AG08396 (cell line): Measurements from ENCODE around the gene SCAF4.
"Not testable (repeated sequence)": the region's sequence is repeated elsewhere in the genome, so short reads cannot be mapped to it uniquely, and the experiment has no call there.

Experiments
- DNase-seq: peaks from one replicate; pipeline ENCODE4 v3.0.0; 2012; ENCODE audit warnings: low spot score, mixed read lengths

Gene SCAF4

DNA sequence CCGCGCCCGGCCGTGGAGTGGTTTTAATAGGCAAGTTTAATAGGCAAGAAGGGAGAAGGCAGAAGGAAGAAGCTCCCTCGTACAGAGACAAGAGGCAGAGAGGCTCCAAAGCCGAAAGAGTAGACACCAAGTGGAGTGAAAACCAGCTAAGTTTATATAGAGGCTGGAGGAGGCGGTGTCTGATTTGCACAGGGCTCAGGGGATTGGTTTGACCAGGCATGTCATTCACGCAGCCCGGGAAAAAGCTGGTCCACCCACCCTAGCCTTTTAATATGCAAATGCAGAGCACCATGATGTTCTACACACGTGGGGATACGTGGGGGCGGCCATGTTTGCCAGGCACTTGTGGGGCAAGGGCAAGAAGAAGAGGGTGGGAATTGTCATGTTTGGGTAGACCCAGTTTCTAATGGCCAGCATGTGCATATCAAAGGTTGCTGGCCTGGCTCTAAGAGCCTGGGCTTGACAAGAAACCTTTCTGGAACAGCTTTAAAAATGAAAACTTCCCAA is 90.4 kb downstream of the SCAF4 start:
- DNase-seq = no peak

DNA sequence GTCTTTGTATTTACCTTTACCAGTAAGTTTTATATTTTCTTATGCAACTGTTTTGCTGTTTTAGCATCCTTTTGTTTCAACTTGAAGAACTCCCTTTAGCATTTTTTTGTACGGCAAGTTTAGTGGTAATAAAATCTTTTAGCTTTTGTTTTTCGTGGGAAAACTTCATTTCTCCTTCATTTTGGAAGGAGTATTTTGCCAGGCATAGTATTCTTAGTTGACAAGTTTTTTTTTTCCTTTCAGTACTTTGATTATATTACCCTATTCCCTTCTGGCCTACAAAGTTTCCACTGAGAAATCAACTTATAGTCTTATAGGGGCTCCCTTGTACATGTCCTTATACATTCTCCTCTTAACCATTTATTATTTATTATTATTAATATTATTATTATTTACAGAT is 95.0 kb downstream of the SCAF4 start:
- no peak for DNase-seq

DNA sequence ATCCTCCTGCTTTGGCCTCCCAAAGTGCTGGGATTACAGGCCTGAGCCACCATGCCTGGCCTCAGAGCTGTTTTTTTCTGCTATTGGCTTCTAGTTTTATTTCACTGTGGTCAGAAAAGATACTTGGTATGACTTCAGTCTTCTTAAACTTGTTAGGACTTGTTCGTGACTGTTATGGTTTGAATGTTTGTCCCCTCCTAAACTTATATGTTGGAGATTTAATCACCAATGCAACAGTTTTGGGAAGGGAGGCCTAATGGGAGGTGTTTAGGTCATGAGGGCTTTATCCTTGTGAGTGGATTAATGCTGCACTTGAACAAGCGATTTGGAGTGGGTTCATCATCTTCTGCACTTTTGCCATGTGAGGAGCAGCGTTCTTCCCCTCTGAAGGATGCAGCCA is 96.9 kb downstream of the SCAF4 start:
- DNase-seq = no peak

- DNase-seq = not testable (repeated sequence)
These were observed 100.0 kb downstream of the SCAF4 start for GRCh38 chr21:31631881-31632280.

DNA sequence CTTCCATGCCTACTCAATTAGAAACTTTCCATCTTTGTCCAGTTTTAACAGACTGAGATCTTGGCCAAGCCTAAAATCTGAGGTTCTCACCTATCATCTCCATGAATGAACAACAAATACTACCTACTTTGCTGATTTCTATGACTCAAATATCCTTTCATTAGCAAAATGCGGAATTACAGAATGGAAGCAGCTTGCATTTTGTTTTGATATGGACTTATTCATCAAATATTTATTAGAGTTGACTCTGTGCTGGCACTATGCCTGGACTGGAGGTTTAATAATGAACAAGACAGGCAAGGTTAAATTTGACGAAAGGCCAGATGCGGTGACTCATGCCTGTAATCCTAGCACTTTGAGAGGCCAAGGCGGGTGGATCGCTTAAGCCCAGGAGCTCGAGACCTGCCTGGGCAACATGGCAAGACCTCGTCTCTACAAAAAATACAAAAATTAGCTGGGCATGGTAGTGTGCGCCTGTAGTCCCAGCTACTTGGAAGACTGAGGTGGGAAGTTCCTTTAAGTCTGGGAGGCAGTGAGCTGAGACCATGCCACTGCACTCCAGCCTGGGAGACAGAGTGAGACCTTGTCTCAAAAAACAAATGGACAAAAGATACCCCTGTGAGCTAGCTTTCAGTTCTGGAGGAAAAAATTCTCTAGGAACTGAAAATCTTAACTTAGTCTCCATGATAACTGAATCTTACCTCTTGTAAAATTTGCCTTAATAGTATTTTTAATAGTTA is 101.8 kb downstream of the SCAF4 start:
- no peak for DNase-seq

DNA sequence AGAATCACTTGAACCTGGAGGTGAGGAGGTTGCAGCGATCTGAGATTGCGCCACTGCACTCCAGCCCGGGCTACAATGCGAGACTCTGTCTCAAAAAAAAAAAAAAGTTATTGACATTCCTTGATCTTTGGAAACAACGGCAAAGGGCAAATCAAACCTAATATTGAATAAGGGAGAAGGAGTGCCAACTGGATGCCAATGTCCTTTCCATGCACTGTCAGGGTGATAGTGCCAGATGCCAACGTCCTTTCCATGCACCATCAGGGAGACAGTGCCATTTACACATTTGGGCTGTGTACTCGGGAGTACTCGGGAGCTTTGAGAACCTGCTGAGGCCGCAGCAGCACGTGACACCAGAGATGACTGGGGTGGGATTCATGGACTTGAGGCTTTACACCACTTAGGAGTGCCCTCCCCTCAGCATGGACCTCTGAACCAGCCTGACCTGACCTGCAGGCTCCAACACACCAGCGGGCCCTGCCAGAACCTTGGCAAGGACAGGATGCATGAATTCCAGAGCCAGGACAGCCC is 106.9 kb downstream of the SCAF4 start:
- DNase-seq = no peak

- no peak for DNase-seq
These were observed 107.7 kb downstream of the SCAF4 start for GRCh38 chr21:31624181-31624580.

DNA sequence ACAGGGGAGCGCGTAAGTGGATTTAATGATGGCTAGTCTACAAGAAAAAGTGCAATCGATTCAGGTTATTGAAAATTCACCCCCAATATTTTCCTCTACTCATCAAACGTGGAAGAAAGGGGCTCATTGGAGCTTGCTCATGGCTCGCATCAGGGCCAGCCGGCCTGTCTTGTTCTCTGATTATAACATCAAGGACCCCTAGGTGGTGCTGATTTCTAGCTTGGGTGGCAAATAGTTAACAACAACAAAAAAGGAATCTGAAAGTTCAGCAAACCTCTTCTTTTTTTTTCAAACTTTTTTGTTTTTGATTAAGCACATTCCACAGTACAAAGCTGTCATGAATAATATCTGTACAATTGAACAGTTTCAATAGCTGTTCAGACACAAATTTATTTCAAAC is 108.3 kb downstream of the SCAF4 start:
- DNase-seq = no peak

DNA sequence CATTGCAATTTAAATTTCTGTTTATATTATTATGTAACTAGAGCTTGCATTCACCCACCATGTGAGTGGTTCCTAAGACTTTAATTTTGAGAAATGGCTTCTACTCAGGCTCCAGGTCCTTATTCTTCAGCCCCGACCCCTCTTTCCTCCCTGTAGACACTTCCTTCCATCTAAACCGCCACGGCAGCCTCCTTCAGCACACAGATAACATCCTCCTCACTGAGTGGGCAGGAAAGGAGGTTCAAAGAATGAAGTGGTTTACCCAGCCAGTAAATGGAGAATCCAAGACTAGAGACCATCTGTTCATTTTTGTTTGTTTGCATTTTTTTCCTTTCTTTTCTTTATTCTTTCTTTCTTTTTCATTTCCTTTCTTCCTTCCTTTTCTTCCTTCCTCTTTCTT is 109.5 kb downstream of the SCAF4 start:
- no peak for DNase-seq
